ENCODE measurements around the gene THSD8. TPM values are rescaled to one million over a fixed set of nuclear protein-coding genes. Genes with fewer than 3 reads are reported as not detected.

THSD8 gene
- total RNA-seq, 4 donors from 2014 or later: not detected

- no peak overlapping the region for H3K27ac ChIP-seq
- H3K9me3 ChIP-seq: no peaks in the 10 kb centered on the region
- peak overlapping the region in 1 of 2 donors; percentile 28 for H3K4me3 ChIP-seq
- peaks cover 99% of the 10 kb centered on the region for H3K27me3 ChIP-seq
- whole genome bisulfite sequencing, 2 donors (ENCODE audit: low coverage in 1 of 2): 9 to 16% methylated on average over 14 to 20 of the region's 43 CpGs
- ATAC-seq: no peak
- TF ChIP-seq CTCF (IDR thresholded peaks at IDR 0.05) (no peak), EP300 (IDR thresholded peaks at IDR 0.05) (no peak), POLR2AphosphoS5 (IDR thresholded peaks at IDR 0.05) (no peak), POLR2A (IDR thresholded peaks at IDR 0.05) (no peak)
- no peaks in the 10 kb centered on the region for H3K36me3 ChIP-seq
- H3K4me1 ChIP-seq: peaks cover 0 to 25% (median 11%) of the 10 kb centered on the region in 3 donors
Observed at GRCh38 chr19:12840091-12841079, 38.5 kb downstream of the THSD8 start.

- no peak overlapping the region for H3K27ac ChIP-seq
- peaks cover 99% of the 10 kb centered on the region for H3K27me3 ChIP-seq
- H3K9me3 ChIP-seq: no peaks in the 10 kb centered on the region
- no peak for ATAC-seq
- 2% methylated on average over 17 of the region's 29 CpGs; no CpG with 5 or more reads in 1 of the 2 donors for WGBS, 2 donors (ENCODE audit: low coverage in 1 of 2)
- no peaks in the 10 kb centered on the region for H3K36me3 ChIP-seq
- peak overlapping the region in 1 of 2 donors; percentile 28 for H3K4me3 ChIP-seq
- H3K4me1 ChIP-seq: peaks cover 0 to 25% (median 11%) of the 10 kb centered on the region in 3 donors
- TF ChIP-seq POLR2AphosphoS5 (IDR thresholded peaks at IDR 0.05): no peak
- TF ChIP-seq CTCF (IDR thresholded peaks at IDR 0.05): no peak
- no peak for TF ChIP-seq POLR2A (IDR thresholded peaks at IDR 0.05)
Observed at GRCh38 chr19:12841094-12841493, 39.2 kb downstream of the THSD8 start.

GRCh38 chr19:12842511-12842910, 40.6 kb downstream of the THSD8 start:
- ATAC-seq: no peak
- 95 to 98% methylated on average over 6 to 8 of the region's 18 CpGs for WGBS, 2 donors (ENCODE audit: low coverage in 1 of 2)
- peaks cover 94% of the 10 kb centered on the region for H3K27me3 ChIP-seq

GRCh38 chr19:12843328-12843727, 41.5 kb downstream of the THSD8 start:
- Histone ChIP-seq H3K27ac (no peak overlapping the region), H3K36me3 (no peaks in the 10 kb centered on the region), H3K4me1 (peaks cover 0 to 30% (median 15%) of the 10 kb centered on the region in 3 donors), H3K9me3 (no peaks in the 10 kb centered on the region), H3K4me3 (no peak overlapping the region), H3K27me3 (peaks cover 86% of the 10 kb centered on the region)
- WGBS, 2 donors (ENCODE audit: low coverage in 1 of 2): 83% methylated on average over 1 of the region's 11 CpGs; no CpG with 5 or more reads in 1 of the 2 donors
- TF ChIP-seq POLR2AphosphoS5 (IDR thresholded peaks at IDR 0.05) (no peak), CTCF (IDR thresholded peaks at IDR 0.05) (no peak)
- no peak for ATAC-seq

More at GRCh38 chr19:12842511-12842910, 40.6 kb downstream of the THSD8 start:
- Histone ChIP-seq H3K36me3 (no peaks in the 10 kb centered on the region), H3K4me3 (no peak overlapping the region), H3K9me3 (no peaks in the 10 kb centered on the region), H3K4me1 (peaks cover 0 to 30% (median 11%) of the 10 kb centered on the region in 3 donors), H3K27ac (no peak overlapping the region)
- TF ChIP-seq EP300 (IDR thresholded peaks at IDR 0.05) (no peak), POLR2AphosphoS5 (IDR thresholded peaks at IDR 0.05) (no peak), CTCF (IDR thresholded peaks at IDR 0.05) (no peak), POLR2A (IDR thresholded peaks at IDR 0.05) (no peak)

Data from gastroesophageal sphincter (tissue), 4 donors.